ENCODE measurements around the gene EGLN2. TPM values are rescaled to one million over a fixed set of nuclear protein-coding genes. Genes with fewer than 3 reads are reported as not detected.

The EGLN2 gene
- total and polyA plus RNA-seq, 9 of the 15 experiments (the other 6 are each of a cell fraction or from before 2014, with no cell fraction given), result 9.6 to 114 (median 71.0) TPM

GRCh38 chr19:40778706-40779284 lies 20.2 kb upstream of the EGLN2 start (continued):
- TF ChIP-seq CHD7 (IDR thresholded peaks at IDR 0.05; ENCODE audit: low read depth, low read length), result no peak
- no peak for TF ChIP-seq RFX7 (CRISPR knock-in tag; IDR thresholded peaks at IDR 0.05)
- no peak for TF ChIP-seq SREBF2 (CRISPR knock-in tag; IDR thresholded peaks at IDR 0.05)
- TF ChIP-seq SMARCC2 (IDR thresholded peaks at IDR 0.05; ENCODE audit: low read depth), result 0 out of 2 replicates have a peak, but pooled peaks have one; percentile 22
- TF ChIP-seq MEF2A (IDR thresholded peaks at IDR 0.05; ENCODE audit: control insufficient read depth, low read depth, low read length), result no peak
- TF ChIP-seq ETS2 (tag; IDR thresholded peaks at IDR 0.05; ENCODE audit: borderline replicate concordance, poor library complexity, severe bottlenecking), result no peak
- 0 out of 2 replicates have a peak, but pooled peaks have one; percentile 13 for TF ChIP-seq LCOR (CRISPR knock-in tag; IDR thresholded peaks at IDR 0.05)
- TF ChIP-seq STAG1 (CRISPR knock-in tag; IDR thresholded peaks at IDR 0.05; ENCODE audit: borderline replicate concordance), result no peak
- no peak for TF ChIP-seq ZNF561 (CRISPR knock-in tag; conservative IDR thresholded peaks at IDR 0.05)
- peak in 1 of 2 experiments; percentile 55 for TF ChIP-seq AFF1 (IDR thresholded peaks at IDR 0.05; ENCODE audit: low read depth in 1 of 2, partially characterized antibody in 2 of 2)
- no peak for TF ChIP-seq NBN (IDR thresholded peaks at IDR 0.05; ENCODE audit: low read depth)
- no peak for TF ChIP-seq KLF13 (tag; IDR thresholded peaks at IDR 0.05; ENCODE audit: borderline replicate concordance, low read depth)

Measured in K562 (cell line).